ENCODE measurements around the gene CLEC17A.
"Not testable (repeated sequence)": the region's sequence is repeated elsewhere in the genome, so short reads cannot be mapped to it uniquely, and the experiment has no call there.

CLEC17A gene, protein sequence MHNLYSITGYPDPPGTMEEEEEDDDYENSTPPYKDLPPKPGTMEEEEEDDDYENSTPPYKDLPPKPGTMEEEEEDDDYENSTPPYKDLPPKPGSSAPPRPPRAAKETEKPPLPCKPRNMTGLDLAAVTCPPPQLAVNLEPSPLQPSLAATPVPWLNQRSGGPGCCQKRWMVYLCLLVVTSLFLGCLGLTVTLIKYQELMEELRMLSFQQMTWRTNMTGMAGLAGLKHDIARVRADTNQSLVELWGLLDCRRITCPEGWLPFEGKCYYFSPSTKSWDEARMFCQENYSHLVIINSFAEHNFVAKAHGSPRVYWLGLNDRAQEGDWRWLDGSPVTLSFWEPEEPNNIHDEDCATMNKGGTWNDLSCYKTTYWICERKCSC

DNA sequence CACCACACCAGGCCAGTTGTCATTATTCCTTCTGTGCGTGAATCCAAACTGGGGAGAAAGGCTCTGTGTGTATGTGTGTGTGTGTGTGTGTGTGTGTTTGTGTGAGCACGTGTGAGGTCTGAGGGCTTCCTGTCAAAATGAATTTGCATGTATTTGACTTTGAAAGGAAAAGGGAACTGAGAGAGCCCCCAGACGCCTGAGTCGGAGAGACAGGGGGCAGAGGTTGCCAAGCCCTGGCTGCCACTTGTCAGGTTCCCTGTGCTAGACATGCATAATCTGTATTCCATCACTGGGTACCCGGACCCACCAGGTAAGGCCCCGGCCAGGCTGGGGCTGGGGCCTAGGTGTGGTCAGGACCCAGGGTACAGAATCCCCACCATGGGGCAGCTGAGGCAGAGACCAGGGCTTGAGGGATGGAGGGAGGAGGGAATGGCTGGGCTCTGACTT is at the start of gene CLEC17A:
TSS of gene CLEC17A (plus strand) at position 191 of the 447 bp plus-strand sequence. CDS start at position 268, 77 bp downstream.
- DNase-seq (ENCODE audit: extremely low read depth in 1 of 2, low read depth in 1 of 2) = no peak

DNA sequence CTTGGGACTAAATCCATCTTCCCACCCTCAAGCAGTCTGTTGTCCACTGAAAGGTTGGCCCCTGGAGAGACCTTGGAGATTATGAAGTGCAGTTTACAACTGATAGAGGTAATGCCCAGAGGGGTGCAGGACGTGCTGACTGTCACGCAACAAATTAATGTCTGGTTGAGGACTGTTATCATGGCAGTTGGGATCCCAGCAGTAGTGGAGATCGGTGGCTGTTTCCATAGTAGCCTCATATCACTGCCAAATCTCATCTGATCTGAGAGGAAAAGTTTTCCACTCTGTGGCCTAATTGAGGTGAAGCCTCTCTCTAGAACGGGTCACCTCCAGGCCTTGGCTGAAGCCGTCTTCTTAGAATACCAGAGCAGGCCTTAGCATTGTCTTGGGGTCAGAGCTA is 49.4 kb upstream of the CLEC17A start:
- DNase-seq (ENCODE audit: extremely low read depth in 1 of 2, low read depth in 1 of 2) = no peak

DNA sequence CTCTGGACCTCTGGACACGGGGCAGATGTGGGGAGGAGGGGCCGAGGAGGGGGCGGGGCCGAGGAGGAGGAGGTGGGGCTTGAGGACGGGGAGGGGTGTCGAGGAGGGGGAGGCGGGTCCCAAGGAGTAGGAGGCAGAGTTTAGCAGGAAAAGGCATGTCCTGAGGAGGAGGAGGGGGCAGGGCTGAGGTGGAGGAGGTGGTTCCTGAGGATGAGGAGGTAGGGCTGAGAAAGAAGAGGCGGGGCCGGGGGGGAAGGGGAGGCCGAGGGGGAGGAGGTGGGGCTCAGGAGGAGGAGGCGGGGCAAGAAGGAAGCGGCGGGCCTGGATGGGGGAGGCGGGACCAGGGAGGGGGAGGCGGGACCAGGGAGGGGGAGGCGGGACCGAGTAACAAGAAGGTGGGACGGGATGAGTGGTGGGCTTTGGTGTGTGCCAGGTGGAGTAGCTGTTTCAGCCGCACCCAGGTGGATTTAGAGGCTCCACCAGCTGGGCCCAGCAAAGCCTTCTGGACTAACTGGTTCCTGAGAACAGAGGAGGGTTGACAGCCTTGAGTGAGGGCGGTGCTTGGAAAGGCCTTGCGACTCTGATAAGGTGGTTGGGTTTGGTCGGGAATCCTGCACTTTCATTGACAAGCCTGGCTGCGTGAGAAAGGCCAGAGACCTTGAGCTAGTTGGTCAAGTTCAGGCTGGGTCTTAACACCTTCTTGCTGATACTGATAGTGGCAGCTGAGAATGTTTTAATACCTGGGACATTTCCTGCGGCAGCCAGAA is 45.8 kb upstream of the CLEC17A start:
- DNase-seq (ENCODE audit: extremely low read depth in 1 of 2, low read depth in 1 of 2) = no peak

DNA sequence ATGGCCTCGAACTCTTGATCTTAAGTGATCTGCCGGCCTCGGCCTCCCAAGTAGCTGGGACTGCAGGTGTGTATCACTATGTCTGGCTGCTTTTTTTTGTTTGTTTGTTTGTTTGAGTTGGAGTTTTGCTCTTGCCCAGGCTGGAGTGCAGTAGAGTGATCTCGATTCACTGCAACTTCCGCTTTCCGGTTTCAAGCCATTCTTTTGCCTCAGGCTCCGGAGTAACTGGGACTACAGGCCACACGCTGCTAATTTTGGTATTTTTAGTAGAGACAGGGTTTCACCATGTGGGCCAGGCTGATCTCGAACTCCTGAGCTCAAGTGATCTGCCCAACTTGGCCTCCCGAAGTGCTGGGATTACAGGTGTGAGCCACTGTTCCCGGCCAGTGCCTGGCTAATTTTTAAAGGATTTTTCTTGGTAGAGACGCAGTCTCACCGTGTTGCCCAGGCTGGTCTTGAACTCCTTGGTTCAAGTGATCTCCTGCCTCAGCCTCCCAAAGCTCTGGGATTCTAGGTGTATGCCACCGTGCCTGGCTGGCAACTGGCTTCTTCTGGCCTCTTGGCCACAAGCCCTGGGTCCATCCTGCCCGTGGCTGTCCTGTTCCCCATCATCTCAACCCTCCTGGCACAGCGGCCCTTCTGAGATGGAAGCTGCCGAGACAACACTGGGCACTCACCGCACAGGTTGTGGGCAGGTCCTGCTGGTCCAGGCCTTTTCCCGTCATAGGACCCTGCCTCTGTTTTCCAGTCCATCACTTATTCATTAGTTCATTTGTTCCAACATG is 42.0 kb upstream of the CLEC17A start:
- no peak for DNase-seq (ENCODE audit: extremely low read depth in 1 of 2, low read depth in 1 of 2)

DNA sequence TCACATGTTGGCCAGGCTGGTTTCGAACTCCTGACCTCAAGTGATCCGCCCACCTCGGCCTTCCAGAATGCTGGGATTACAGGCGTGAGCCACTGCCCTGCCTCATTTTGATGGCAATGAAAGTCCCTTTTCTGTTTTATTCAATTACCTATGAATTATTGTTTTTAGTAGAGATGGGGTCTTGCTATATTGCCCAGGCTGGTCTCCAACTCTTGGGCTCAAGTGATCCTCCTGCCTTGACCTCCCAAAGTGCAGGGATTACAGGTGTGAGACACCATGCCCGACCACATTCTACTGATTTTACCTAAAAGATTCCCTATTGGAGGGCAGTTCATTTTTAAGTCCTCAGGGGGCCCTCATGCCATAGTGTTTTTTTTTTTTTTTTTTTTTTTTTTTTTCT is 40.9 kb upstream of the CLEC17A start:
- DNase-seq (ENCODE audit: extremely low read depth in 1 of 2, low read depth in 1 of 2) = not testable (repeated sequence)

DNA sequence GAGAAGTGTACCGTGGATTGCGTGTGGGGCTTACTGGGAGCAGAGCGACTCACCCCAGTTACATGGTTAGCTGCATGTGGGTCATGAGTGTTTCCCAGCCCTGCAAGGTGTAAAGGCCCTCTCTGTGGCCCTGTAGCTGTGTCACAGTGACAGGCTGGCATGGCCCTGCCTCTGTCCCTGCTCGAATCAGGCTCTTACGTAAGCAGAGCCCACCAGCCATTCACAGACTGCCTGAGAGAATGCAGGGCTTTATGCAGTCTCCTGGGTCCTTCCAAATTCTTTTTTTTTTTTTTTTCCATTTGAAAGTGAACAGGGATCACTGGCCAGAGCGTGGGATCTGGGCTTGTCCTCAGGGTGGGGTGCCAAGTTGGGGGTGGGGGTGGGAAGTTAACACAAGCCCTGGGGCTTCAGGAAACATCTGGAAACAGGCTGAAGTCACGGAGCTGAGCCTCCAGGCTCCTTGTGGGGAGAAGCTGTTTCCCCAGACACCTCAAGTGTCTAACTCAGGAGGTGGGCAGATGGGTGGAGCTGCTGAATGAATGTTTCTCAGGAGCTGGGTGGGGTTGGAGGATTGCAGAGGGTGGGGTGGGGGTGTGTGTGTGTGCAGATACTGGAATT is 40.1 kb upstream of the CLEC17A start:
- DNase-seq (ENCODE audit: extremely low read depth in 1 of 2, low read depth in 1 of 2) = no peak

DNA sequence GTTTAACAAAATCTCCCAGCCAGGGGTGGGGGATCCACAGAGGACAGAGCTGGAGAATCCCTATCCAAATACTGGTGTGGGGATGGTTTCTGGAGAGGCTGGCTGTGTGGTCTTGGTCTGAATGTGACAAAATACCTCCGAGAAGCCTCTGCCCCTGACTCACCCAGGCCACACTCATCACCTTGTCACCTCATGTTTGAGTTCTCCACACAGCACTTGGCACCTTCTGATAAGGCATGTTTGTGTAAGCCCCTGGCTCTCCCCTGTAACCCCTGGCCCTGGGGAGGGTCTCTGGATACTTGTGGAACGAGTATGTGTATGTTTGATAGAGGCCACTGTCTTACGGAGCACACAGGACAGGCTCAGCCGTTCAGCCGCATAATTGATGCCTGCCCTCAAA is 38.8 kb upstream of the CLEC17A start:
- DNase-seq (ENCODE audit: extremely low read depth in 1 of 2, low read depth in 1 of 2) = no peak

DNA sequence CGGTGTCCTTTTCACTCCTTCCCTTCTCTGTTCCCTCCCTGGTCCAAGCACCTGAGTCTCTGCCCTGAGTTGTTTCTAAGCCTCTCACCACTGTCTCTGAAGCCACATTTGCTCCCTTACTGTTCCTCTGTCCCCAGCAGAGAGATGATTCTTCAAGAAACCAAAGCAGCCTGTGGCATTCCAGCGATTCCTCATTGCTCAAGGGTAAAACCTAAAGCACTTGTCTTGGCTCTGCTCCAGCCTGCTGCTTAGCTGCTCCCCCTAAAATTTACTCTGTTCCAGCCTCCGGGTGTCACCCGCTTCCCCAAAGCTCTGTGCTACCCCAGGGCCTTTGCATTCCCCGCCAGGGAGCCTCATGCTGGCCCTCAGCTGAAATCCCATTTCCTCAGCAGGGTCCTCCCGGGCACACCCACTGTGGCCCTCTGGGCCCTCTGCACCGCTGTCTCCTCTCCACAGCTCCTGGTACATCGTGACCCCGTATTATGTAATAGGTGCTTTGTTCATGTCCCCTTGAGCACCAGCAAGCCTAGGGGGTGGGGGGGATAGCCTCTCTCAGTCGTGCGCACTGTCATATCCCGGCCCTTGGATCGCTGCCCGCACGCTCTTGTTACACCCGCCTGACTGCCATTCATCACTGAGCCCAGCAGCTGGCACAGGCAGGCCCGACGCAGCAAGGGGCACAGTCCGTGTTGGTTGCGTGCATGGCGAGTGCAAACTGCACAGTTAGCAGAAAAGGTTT is 37.7 kb upstream of the CLEC17A start:
- DNase-seq (ENCODE audit: extremely low read depth in 1 of 2, low read depth in 1 of 2) = no peak

DNA sequence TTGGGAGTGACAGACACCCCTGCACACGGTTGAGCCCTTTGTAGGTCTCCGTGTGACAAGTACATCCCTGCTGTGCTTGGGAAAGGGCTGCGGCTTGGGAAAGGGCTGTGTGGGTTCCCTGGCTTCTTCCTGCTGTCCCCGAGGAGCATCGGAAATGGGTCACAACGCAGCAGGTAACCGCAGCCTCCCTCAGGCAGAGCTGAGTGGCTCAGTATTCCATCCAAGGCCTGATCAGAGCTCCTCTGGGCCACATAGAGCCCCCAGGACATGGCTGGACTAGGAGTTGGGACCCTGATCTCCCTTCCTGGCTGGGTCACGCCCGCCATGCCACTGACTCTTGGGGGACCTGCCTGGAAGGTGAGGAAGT is 37.2 kb upstream of the CLEC17A start:
- no peak for DNase-seq (ENCODE audit: extremely low read depth in 1 of 2, low read depth in 1 of 2)

DNA sequence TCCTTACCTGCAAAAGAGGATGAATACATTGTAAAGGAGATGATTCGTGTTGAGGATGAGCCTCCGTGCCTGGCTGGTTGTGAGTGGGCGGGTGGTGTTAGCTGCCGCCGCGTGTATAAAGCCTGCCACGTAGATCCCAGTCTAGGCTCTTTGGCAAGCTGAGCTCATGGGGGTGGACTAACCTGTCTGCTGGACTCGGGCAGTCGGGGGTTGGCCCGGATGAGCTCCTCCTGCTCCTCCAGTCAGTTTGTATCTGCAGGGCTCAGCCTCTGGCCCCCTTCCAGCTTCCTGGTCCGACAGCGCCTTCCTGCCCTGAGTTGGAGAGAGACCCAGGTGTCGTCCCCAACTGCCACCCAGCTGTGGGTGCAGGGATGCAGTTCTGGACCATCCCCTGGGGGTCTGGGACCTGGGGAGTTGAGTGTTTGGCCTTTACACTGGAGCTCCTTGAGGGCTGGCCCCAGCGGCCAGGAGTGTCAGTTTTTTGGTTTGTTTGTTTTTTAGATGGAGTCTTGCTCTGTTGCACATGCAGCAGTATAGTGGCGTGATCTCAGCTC is 32.6 kb upstream of the CLEC17A start:
- no peak for DNase-seq (ENCODE audit: extremely low read depth in 1 of 2, low read depth in 1 of 2)

DNA sequence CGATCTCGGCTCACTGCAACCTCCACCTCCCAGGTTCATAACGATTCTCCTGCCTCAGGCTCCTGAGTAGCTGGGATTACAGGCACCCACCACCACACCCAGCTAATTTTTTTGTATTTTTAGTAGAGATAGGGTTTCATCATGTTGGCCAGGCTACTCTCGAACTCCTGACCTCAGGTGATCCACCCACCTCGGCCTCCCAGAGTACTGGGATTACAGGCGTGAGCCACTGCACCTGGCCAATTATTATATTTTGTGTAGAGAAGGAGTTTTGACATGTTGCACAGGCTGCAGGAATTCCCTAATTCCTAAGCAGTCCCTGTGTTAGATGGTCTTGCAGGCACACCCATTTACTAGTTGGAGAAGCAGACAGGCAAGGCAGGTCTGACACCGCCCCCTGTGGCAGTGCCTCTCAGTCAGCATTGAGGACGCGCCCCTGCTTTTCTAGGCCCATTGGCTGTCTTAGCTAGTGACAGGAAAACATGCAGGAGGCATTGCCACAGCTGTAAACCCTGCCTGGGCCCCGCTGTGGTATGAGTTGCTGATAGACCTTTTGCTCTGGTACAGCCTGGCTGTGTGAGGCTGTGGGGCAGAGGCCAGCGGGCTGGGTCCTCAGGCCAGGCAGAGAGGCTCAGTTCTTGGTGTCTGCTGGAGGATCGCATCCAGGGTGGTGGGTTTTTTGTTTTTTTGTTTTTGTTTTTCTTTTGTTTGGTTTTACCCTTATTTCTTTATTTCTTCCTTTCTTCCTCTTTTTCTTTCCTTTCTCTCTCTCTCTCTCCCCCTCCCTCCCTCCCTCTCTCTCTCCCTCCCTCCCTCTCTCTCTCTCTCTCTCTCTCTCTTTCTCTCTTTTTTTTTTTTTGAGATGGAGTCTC is 31.5 kb upstream of the CLEC17A start:
- peak; percentile 61 to 63 for DNase-seq (ENCODE audit: extremely low read depth in 1 of 2, low read depth in 1 of 2)

DNA sequence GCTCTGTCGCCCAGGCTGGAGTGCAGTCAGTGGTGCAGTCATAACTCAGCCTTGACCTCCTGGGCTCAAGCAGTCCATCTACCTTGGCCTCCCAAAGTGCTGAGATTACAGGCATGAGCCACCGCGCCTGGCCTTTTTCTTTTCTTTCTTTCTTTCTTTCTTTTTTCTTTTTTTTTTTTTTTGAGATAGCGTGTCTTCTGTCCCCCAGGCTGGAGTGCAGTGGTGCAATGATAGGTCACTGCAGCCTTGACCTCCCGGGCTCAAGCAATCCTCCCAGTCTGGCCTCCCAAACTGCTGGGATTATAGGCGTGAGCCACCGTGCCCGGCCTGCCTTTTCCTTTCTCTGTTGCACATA is 30.9 kb upstream of the CLEC17A start:
- DNase-seq (ENCODE audit: extremely low read depth in 1 of 2, low read depth in 1 of 2) = not testable (repeated sequence)

DNA sequence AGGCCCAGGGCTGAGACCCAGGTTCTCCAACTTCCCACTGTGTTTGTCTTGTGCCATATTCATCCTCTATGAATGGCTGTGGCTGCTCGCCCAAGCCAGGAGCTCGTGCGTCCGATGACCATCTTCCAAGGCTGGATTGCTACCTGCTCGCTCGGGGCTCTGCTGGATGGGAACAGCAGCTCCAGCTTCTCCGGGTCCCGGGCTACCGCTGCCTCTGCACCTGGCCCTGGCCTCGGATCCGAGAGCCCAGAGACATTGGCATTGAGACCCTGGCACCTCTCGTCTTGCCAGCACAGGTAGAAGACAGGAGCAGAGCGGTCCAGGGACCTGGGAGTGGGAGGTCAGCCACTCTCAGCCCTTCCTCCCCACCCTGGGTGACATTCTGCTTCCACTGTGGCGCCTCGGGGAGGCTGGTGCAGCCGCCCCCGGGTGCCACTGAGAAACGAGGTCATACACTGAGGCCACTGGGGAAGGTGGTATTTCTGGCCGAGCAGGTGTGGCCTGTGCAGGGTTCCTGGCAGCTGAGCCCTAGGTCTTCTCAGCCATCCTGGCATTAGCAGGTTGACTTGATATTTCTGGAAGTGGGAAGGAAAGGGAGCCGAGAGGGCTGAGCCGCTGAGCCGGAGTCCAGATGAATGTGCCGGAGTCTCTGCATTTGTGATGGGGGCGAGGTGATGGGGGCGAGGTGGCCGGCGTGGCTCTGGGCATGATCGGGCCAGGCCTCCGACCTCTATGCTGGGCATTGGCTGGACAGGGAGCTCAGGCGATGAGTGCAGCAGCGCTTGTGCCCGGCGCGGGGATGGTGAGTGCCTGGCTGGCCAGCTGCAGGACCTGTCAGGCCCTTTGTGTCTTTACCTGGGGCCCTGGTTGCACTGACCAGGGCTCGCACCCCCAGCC is 29.6 kb upstream of the CLEC17A start:
- no peak for DNase-seq (ENCODE audit: extremely low read depth in 1 of 2, low read depth in 1 of 2)

DNA sequence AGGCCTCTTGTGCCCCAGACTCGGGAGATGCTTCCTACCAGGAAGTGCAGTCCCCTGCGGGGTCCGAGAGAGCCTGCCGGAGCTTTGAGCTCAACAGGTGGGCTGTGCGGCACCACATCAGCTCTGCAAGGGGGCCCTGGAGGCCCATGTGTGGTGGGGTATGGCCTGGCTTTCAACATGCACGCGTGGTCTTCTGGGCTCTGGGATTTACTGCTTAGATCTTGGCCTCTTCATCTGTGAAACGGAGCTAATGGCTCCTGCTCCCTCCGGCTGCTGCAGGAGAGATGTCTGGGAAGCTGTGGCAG is 29.0 kb upstream of the CLEC17A start:
- no peak for DNase-seq (ENCODE audit: extremely low read depth in 1 of 2, low read depth in 1 of 2)

DNA sequence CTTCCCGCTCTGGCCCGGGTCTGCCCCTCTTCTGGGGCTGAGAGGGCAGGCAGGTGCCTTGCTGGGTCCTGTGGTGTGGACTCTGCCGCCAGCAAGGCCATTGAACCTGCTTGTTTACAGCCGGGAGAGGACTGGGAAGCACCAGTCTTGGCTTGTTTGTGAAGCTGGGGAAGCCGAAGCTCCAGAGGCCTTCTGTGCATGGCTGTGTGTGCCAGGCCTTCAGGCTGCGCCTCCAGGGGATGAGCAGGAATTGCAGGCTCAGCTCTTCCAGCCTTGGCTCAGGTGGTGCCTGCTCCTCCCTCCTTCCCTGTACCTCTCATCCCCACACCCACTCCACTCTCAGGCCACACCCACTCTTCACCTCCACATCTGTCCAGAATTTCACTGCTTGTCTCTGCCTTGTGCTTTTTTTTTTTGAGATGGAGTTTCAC is 28.5 kb upstream of the CLEC17A start:
- DNase-seq (ENCODE audit: extremely low read depth in 1 of 2, low read depth in 1 of 2) = no peak

DNA sequence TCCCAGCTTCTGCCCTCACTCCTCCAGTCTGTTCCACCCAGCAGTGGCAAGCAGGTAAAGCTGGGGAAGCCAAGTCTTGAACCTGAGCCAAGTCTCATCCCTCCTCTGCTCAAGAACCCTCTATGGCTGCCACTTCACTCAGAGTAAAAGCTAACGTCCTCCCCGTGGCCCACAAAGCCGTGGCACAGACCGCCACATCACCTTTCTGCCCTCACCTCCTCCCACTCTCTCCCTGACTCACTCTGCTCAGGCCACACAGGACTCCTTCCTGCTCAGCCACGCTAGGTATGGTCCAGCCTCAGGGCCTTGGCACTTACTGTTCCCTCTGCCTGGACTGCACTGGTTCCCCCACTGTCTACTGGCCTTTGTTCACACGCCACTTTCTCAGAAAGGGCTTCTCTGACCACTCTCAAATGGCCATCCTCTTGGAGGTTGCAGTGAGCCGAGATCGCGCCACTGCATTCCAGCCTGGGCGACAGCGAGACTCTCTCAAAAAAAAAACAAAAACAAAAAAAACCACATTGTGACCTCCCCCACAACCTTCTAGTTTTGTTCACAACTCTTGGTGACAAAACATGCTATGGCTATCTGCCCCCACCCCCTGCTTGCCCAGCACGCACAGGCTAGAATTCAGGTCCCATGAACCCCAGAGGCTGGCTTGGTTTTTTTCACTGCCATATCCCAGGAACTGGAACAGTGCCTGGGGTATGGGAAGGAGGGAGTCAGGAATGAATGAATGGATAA is 26.8 kb upstream of the CLEC17A start:
- DNase-seq (ENCODE audit: extremely low read depth in 1 of 2, low read depth in 1 of 2) = no peak

DNA sequence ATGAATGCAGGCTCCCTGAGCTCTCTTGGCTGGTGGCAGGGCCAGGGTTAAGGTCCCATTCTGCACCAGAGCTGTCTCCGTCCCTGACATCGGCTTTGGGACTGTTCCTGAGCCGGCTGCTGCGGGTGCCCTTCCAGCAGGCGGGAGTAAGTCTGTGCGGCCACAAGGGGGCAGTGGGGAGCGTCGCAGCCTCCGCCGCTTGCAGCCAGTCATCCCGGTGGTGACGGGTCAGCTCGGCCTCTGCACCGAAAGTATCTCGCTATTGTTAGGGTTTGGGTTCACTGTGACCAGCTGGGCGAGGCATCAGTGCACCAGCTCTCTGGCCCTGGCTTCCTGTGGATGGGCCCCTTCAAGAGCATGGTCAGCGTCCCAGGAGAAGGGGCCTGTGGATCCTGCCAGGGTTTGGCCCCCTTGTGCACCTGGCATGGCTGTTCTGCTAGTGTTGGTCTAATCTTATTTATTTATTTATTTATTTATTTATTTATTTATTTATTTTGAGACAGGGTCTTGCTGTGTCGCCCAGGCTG is 26.2 kb upstream of the CLEC17A start:
- DNase-seq (ENCODE audit: extremely low read depth in 1 of 2, low read depth in 1 of 2) = peak; percentile 36 to 67
